DMS79 treated with DMSO at 0.1 percent for 48 hours (cell line): ENCODE data around the gene PHF24.
"Not testable (repeated sequence)": the region's sequence is repeated elsewhere in the genome, so short reads cannot be mapped to it uniquely, and the experiment has no call there.

Experiments
- DNase-seq: peaks from one replicate; lab custom pipeline; 2025; lab: John Stamatoyannopoulos, UW

PHF24 gene

DNA sequence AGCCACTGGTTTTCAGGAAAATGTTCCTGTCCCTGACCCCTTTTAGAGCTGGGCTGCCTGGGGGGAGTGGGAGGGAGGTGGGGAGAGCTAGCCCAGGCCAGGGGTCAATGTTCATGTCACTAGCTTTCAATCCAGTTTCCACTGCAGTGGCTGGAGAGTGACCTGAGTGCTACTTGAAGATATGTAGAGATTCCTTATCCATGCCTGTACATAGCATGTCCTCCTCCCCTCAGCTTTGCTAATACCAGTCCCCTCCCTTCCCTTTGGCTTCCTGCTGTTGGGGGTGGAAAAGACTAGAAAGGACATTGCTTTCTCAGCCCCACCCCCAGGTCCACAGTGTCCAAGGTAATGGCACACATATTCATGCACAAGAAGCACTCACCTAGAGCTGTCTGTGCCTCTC is 39.3 kb downstream of the PHF24 start:
- DNase-seq, result no peak

DNA sequence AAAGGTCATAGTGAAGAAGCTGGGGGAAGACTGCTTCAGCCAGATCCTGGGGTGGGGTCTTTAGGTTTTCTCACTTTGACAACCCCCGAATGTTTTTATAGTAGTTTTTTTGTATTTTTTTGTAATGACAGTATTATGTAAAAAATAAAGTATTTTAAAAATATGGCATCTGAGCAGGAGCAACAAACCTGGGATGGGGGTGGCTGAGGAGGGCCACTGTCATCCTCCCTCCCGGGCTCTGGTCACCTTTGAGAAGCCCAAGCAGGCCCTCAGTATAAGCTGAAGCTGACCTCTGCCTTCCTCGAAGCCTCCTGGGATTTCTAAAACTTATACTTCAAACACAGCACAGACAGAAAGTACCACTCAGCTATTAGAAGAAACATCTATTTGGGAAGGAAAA is 40.2 kb downstream of the PHF24 start:
- no peak for DNase-seq

DNA sequence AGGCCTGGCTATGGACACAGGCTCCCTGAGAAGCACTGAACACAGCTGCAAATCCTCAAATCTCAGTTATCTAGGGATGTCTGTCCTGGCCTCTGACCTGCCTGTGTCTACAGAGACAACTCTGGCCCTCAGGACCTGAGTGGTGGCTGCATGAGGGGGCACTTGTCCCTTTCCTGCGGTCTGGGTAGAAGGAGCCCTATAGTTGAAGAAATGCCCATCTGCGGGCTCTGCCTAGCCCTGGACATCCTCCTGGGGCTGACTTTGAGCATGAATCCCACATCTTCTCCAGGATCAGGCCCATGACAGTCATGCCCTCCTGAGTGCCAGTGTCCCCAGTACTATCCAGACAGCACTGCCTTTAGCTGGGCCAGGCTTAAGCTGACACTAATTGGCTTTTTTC is 41.5 kb downstream of the PHF24 start:
- DNase-seq, result no peak

DNA sequence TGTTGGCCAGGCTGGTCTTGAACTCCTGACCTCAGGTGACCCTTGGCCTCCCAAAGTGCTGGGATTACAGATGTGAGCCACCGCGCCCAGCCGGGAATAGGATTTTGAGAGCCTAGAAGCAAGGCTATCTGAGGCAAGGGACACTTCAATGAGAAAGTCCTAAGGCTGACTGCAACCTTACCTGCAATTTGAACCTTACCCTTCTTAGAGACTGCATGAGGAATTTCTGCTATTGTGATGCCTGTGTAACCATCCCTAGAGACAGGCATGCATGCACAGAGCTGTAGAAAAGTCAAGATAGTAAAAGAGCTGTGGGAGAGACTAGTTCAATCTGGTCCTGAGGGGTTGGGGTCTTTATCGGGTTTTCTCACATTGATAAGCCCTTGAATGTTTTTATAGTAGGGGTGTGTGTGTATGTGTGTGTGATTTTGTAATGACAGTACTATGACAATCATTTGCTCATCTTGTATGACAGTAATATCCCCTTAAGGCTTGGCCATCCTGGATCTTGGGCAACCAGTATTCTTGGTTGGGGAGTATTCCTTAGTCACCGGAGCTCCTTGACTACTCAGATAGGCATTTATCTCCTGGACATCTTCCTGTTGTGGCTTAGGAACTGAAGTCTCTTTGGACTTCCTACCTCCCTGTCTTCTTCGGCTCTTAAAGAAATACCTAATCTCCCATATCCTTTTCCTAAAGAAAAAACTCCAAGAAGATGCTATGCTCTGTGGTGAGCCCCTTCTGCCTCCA is 42.6 kb downstream of the PHF24 start:
- DNase-seq, result no peak

DNA sequence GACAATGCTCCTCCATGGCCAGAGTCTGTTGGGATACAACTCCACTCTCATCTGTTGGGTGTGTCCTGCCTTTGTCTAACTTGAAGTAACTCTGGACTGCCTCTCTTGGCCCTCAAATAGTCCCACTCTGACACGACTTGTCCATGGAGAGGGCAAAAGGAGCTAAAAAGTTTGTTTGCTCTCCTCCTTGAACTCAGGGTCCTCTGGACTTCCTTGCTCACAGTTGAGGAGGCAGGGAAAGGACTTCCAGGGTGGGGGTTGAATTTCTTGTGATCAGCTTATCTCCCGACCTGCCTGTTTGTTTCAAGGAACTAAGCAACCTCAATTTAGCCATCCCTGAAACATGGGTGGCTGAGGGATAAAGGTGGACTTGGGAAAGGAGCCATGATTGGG is 43.2 kb downstream of the PHF24 start:
- no peak for DNase-seq

DNA sequence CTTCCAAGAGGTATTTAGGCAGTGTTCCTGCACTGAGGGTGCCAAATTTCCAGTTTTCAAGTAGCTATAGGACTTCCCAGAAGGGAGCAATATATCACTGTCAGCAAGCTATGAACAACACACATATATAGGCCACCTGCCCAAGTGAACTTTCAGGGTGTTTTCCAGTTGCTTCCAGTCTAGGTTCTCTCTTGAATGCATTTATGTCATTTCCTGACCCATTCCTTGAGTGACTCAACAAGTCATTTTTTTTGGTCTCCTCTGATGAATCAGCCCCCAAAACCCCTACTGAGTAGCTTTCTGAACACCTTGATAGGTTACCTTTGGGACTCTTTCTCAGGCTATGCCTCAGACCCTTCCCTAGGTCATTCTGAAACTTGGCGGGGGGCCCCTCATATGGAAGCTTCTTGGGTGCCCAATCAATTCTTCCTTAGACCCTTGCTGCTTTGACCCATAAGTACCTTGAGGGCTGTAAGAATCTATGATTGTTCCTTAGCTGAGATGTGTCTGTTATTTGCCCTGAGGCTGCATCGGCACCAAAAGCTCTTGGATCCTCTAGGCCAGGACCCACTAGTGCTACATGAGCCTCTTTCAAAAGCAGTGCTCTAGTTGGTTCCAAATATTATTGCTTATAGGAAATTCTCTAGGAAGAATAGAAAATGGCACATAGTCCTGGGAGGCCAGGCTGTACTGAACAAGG is 43.9 kb downstream of the PHF24 start:
- DNase-seq, result no peak

DNA sequence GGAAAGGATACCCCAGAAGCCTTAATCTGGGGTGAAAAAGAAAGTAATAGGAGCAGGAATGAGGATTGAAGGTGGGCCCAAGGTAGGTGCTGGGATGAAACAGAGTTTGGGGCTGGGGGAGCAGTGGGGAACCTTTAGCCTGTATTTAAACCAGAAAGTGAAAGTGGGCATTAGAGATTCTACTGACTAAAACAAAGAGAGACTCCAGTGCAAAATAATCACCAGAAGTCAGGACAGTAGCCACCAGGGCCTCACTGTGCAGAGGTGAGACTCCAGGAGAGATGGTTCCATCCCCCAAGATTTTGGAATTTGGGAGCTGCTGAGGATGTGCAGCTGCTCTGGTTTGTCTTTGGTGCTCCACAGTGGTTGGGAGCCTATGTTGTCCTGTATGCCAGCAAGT is 44.5 kb downstream of the PHF24 start:
- DNase-seq, result no peak

DNA sequence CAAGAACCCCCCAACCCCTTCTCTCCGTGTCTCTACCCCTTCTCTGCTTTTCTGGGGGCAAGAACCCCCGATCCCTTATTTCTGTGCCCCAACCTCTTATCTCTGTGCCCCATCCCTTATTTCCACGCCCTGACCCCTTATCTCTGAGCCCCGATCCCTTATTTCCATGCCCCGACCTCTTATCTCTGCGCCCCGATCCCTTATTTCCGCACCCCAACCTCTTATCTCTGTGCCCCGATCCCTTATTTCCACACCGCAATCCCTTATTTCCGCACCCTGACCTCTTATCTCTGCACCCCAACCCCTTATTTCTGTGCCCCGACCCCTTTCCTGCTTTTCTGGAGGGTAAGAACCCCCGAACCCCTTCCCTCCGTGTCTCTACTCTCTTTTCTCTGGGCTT is 46.2 kb downstream of the PHF24 start:
- not testable (repeated sequence) for DNase-seq

DNA sequence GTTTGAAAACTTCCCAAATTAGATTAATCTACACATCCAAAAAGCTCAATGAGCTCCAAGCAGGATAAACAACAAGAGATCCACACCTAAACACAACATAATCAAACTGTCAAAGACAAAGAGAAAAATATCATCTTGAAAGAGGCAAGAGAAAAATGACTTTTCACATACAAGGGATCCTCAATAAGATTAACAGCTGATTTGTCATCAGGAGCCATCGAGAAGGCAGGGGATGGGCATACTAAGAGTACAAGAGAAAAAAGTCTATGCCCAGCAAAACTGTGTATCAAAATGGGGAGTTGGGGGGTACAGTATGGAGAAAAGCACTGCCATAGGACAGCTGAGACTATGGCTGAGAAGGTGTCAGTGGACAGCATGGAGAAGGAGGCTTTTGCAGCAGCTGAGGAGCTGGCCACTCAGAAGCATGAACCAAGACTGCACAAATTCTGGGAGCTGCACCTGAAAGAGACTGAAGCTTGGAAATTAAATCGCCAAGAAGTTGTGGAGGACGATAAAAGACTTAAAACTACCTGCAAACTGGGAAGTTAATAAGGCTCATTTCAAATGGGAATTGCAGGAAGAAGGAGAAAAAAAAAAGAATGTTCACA is 52.4 kb downstream of the PHF24 start:
- DNase-seq, result no peak

DNA sequence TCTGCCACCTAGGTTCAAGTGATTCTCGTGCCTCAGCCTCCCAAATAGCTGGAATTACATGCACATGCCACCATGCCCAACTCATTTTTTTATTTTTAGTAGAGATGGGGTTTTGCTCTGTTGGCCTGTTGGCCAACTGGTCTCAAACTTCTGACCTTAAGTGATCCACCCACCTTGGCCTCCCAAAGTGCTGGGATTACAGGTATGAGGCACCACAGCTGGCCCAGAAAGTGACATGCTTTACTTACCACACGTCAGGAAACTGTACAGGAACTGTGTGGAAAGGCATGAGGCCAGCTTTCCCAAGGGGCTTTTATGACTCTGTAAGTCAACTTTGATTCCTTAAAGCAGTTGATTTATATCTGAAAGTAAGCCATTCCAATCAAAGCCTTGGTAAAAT is 56.4 kb downstream of the PHF24 start:
- DNase-seq, result no peak

DNA sequence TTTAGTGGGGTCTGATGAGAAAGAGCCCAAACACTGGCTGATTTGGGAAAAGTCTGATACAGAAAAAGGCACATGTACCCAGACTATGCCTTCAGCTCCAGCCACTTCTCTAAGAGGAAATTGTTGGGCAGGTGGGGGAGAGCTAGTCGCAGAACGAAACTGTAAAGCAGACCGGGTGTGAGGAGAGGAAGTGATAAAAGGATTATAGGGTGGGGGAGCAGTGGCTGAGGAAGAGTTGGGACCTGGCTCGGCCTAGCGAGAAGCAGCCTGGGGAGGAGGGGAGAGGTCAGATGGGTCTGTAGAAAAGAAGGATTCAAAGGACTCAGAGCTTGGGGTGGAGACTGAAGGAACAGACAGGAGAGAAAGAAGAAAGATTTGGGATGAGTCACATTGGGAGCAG is 65.4 kb downstream of the PHF24 start:
- not testable (repeated sequence) for DNase-seq

DNA sequence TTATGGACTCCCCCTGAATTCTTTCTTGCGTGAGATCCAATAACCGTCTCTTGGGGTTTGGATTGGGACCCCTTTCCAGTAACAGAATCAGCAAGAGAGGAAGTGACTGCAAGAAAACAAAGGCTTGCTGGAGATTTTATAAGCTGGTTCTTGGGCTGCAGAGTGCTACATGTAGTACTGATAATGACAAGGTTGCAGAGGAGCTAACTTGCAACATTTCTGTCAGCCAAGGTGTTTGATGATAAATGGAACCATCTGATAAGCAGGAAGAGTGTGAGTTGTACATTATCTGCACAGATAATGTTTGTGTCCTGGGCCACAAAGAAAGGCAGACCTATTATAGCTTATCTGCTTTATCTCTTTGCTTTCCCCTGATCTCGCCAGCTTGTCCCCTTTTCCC is 68.6 kb downstream of the PHF24 start:
- no peak for DNase-seq

DNA sequence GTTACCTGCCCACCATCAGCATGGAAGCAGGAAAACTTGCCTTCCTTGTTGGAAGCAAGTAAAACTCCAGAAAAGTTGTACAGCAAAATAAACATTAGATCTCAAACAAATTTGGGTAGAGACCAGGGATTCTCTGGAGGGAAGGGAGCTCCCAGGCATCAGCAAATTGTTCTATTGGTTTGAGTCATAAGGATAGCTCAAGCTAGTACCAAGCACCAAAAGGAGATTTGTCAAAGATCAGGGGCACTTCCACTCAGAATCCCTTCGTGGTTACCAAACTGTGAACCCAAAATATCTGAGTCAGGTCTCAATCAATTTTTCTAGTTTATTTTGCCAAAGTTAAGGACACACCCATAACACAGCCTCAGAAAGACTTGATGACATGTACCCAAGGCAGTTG is 69.3 kb downstream of the PHF24 start:
- no peak for DNase-seq

DNA sequence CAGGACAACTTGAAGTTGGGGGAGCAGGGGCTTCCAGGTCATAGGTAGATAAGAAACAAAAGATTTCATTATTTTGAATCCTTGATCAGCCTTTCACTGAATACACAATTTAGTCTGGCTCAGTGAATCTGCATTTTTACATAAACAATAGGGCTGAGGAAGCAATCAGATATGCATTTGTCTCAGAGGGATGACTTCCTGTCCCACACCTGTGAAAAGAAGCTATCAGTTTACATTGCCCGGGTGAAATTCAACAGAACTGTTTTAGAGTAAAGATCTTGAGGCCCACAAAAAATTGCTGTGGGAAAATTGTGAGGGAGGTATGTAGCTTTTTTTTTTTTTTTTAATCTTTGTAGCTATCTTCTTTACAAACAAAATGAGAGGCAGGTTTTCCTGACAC is 69.8 kb downstream of the PHF24 start:
- no peak for DNase-seq

DNA sequence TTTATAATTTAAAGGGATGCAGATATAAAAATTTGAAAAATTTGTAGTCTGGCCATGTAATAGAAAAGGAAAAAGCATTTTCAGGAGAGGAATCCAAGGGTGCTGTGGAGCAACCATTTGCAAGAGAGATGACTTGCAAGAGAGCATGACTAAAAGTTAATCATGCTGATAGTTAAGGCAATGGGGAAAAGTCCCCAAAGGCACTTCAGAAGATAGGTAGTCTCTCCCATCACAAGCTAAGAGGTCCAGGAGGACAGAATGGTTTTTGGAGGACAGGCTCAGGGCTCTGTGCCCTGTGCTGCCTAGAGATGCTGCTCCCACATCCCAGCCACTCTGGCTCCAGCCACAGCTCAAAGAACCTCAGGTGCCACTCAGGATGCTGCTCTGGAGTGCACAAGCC is 70.3 kb downstream of the PHF24 start:
- no peak for DNase-seq

DNA sequence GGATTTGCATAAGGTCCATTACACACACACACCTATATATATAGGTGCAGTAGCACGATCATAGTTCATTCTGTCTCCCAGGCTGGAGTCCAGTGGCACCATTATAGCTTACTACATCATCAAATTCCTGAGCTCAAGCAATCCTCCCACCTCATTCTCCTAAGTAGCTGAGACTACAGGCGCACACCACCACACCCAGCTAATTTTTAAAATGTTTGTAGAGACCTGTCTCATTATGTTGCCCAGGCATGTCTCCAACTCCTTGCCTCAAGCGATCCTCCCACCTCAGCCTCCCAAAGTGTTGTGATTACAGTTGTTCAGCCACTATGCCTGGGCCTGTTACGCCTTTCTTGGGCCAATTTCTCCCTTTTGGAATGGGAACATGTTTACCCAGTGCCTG is 71.2 kb downstream of the PHF24 start:
- DNase-seq, result no peak

DNA sequence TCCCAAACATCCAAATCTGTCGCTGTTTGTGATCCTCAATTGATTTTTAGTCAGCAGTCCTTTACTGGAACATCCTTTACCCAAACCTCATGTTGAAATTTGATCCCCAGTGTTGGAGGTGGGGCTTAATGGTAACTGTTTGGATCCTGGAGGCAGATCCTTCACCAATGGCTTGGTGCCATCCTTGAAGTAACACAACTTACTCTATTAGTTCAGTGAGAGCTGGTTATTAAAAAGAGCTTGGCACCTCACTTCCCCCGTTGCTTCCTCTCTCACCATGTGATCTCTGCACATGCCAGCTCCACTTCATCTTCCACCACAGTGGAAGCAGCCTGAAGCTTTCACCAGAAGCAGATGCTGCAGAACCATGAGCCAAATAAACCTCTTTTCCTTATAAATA is 71.8 kb downstream of the PHF24 start:
- DNase-seq, result no peak
